Heart right ventricle (tissue), 16 donors: ENCODE measurements around the gene MGAT5. TPM values are rescaled to one million over a fixed set of nuclear protein-coding genes. Genes with fewer than 3 reads are reported as not detected.

ENCODE experiments used
- ATAC-seq, 8 donors: fragments of 200-7000 bp; cut with Tn5 transposase; one replicate each; pipeline ENCODE4 v1.9.1; 2020; ENCODE audit warnings: mild to moderate bottlenecking in 8 of 8, moderate library complexity in 8 of 8, moderate number of reproducible peaks in 1 of 8
- DNase-seq, 2 donors: peaks; one replicate each; pipeline ENCODE4 v3.0.0-alpha.2; 2020
- H3K27ac ChIP-seq, 10 donors: fragments of 200-600 bp; sonication (generic) in 2 of 10; one replicate each; pipeline versions ENCODE4 v1.5.0 to v1.8.0; 2020 to 2022; ENCODE audit warnings: mild to moderate bottlenecking in 3 of 10
- H3K27me3 ChIP-seq, 7 donors: fragments of 200-600 bp; one replicate each; pipeline ENCODE4 v1.8.0; 2021 to 2022; ENCODE audit warnings: mild to moderate bottlenecking in 2 of 7
- H3K36me3 ChIP-seq, 9 donors: fragments of 200-600 bp; sonication (generic) in 1 of 9; one replicate each; pipeline versions ENCODE4 v1.5.0 to v1.8.0; 2020 to 2022; ENCODE audit warnings: mild to moderate bottlenecking in 2 of 9
- H3K4me1 ChIP-seq, 9 donors: fragments of 200-600 bp; sonication (generic) in 1 of 9; one replicate each; pipeline versions ENCODE4 v1.5.0 to v1.8.0; 2020 to 2022; ENCODE audit warnings: mild to moderate bottlenecking in 4 of 9
- H3K4me3 ChIP-seq, 10 donors: fragments of 200-600 bp; sonication (generic) in 2 of 10; one replicate each; pipeline versions ENCODE4 v1.5.0 to v1.8.0; 2020 to 2022; ENCODE audit warnings: mild to moderate bottlenecking in 7 of 10, moderate library complexity in 2 of 10
- H3K9me3 ChIP-seq, 11 donors: fragments of 200-600 bp in 10 of 11; sonication (generic) in 2 of 11; one replicate each; pipeline versions ENCODE4 v1.5.0 to v1.8.0; 2013 to 2022; ENCODE audit warnings: mild to moderate bottlenecking in 2 of 11, control low read depth in 1 of 11, moderate library complexity in 1 of 11
- WGBS, 2 donors: extraction: QIAGEN DNeasy Blood & Tissue Kit; methylation state at CpG; one replicate each; pipeline ENCODE4 v1.1.7; 2013; ENCODE audit warnings: inconsistent platforms in 1 of 2; 5-methylcytosine and 5-hydroxymethylcytosine counted together
- intact Hi-C, 10 donors: fragments of 100-400 bp; cut with DNase I; formaldehyde crosslinking; loops; one replicate each; pipeline versions ENCODE4 v1.11.1 to v1.14.2; 2022
- polyA plus RNA-seq, 2 donors: library from polyadenylated mRNA; stranded (reverse); fragments of 200-250 nt; gene quantifications; one replicate each; pipeline ENCODE4 v1.2.3, GENCODE V29; 2013
- total RNA-seq, 10 donors: library from RNA; stranded (reverse); fragmentation: NEBNext Ultra II Directional in 3 of 10; extraction: Animal tissue kit (Norgen Biotek cat#: 25700) in 3 of 10; gene quantifications; one replicate each; pipeline versions ENCODE4 v1.2.1 to v1.2.4, GENCODE V29; 2021 to 2023
- TF ChIP-seq, protein P1 (sequence below), 9 donors: fragments of 200-600 bp; sonication (generic) in 2 of 9; IDR thresholded peaks; one replicate each; pipeline versions ENCODE4 v1.5.0 to v1.8.0; 2021 to 2022; ENCODE audit warnings: antibody characterized with exemption in 9 of 9, mild to moderate bottlenecking in 5 of 9, moderate library complexity in 1 of 9
- donor health status: Arrhythmogenic right ventricular cardiomyopathy.
- donor health status: ischemic (EF 13 %, LVEDD 7.1; RV severe dilation, severe dysfunction).
- donor health status: healthy with polysubstance abuse.
- donor health status: DM: no; HTN: yes; CAD: no.
- donor health status: DM: no; HTN: no; CAD: no.
- donor health status: ischemic (EF 25% LVEDD 6.9; RV normal size, moderate dysfunction).
- donor health status: ischemic (EF 25% LVEDD 5.7; RV mildly dilated, moderate dysfunction).
- donor health status: healthy.
- donor health status: DM: yes; HTN: yes; CAD: no.
- donor health status: Ischemic cardiomyopathy.
- donor health status: ischemic (EF 35%, LVEDD 5.7; RV mildly dilated, moderate dysfunction).
- donor health status: nonischemic (EF 11% LVEDD 7.7; RV severe dilation, severe dysfunction).
- donor health status: DM: yes; HTN: yes; CAD: no.
- donor health status: PGD.
- donor health status: ischemic (EF 29% LVEDD 5.4; RV normal size, mild dysfunction).
- donor health status: nonischemic (EF 23%, LVEDD 6.1; RV moderate dilation, normal function).

MGAT5 gene
- total and polyA plus RNA-seq, 12 donors = 6.4 to 111 (median 92.2) TPM

DNA sequence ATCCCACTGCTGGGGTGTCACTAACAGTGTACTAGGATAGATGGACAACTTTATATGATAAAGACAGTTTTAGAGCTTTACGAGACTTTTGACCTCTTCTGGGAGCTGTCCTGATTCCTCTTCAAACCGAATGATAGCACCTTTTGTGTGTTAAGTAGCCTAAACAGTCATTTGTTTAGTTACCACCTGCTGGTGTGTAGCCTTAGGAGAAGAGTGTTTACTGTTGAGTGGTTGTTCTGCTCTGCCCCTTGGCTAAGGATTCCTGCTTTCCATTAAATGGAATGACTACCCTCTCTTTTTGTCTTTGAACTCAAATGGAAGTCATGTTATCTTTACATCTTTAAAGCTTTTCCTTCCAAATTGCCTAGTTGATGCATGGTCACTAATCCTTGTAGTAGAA lies 28.0 kb upstream of the MGAT5 start:
- ATAC-seq = no peak
- peaks cover 0 to 54% (median 35%) of the 10 kb centered on the region in 9 donors for H3K4me1 ChIP-seq
- H3K9me3 ChIP-seq = peaks cover 0 to 12% (median 4%) of the 10 kb centered on the region in 11 donors
- WGBS, 2 donors = 34 to 59% methylated on average over 2 of the region's 2 CpGs
- no peak overlapping the region for H3K27ac ChIP-seq
- no peaks in the 10 kb centered on the region for H3K27me3 ChIP-seq
- TF ChIP-seq, protein P1, sequence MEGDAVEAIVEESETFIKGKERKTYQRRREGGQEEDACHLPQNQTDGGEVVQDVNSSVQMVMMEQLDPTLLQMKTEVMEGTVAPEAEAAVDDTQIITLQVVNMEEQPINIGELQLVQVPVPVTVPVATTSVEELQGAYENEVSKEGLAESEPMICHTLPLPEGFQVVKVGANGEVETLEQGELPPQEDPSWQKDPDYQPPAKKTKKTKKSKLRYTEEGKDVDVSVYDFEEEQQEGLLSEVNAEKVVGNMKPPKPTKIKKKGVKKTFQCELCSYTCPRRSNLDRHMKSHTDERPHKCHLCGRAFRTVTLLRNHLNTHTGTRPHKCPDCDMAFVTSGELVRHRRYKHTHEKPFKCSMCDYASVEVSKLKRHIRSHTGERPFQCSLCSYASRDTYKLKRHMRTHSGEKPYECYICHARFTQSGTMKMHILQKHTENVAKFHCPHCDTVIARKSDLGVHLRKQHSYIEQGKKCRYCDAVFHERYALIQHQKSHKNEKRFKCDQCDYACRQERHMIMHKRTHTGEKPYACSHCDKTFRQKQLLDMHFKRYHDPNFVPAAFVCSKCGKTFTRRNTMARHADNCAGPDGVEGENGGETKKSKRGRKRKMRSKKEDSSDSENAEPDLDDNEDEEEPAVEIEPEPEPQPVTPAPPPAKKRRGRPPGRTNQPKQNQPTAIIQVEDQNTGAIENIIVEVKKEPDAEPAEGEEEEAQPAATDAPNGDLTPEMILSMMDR (IDR thresholded peaks at IDR 0.05) = no peak
- DNase-seq = no peak
- intact Hi-C loops = no loop called here
- no peak overlapping the region for H3K4me3 ChIP-seq
- no peaks in the 10 kb centered on the region for H3K36me3 ChIP-seq

DNA sequence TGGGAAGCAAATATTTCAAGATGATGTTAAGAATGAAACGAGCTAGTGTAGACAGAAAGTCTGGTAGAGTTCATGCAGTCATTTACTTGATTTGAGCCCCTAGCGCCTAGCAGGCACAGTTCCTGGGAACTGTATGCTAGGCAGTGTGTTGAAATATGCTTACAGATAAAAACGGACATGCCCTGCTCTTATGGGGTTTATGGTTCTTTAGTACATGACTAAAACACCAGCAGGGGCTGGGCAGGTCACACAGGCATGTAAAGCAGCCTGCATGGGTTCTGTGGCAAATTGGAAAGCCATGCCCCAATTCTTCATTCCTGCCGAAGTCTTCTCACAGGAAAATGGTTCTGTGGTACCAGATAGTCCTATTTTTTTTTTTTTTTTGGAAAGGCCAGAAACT lies 27.3 kb upstream of the MGAT5 start:
- Histone ChIP-seq H3K36me3 (no peaks in the 10 kb centered on the region), H3K4me1 (peaks cover 0 to 54% (median 33%) of the 10 kb centered on the region in 9 donors), H3K27me3 (no peaks in the 10 kb centered on the region), H3K4me3 (no peak overlapping the region), H3K27ac (no peak overlapping the region), H3K9me3 (peaks cover 0 to 12% (median 4%) of the 10 kb centered on the region in 11 donors)
- peak in 2 of 8 donors; percentile 42 to 43 for ATAC-seq
- intact Hi-C loops = no loop called here
- 49 to 61% methylated on average over 4 of the region's 4 CpGs for WGBS, 2 donors
- TF ChIP-seq, protein P1 (IDR thresholded peaks at IDR 0.05) = no peak
- no peak for DNase-seq

DNA sequence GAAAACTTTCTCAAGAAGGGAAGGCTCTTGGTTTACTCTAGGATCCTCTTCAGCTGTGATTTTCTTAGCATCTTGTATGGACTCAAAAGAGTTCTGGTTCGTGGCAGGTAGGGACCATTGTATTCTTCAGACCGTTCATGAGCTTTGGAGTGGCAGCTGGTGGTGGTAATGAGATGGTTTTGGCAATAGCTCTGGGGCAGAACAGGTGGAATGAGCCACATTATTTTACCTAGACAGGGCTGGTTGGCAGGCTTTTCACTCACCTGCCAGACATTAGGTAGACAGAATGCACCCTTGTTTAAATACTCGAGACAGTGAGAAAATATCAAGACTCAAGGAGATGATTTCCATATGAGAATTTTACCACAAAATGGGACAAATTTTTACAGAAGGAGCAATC lies 26.2 kb upstream of the MGAT5 start:
- DNase-seq (no peak), ATAC-seq (no peak)
- H3K27ac ChIP-seq = no peak overlapping the region
- intact Hi-C loops = no loop called here
- peaks cover 0 to 56% (median 26%) of the 10 kb centered on the region in 9 donors for H3K4me1 ChIP-seq
- H3K27me3 ChIP-seq = no peaks in the 10 kb centered on the region
- no peak overlapping the region for H3K4me3 ChIP-seq
- TF ChIP-seq, protein P1 (IDR thresholded peaks at IDR 0.05) = no peak
- H3K36me3 ChIP-seq = no peaks in the 10 kb centered on the region
- peaks cover 0 to 12% (median 4%) of the 10 kb centered on the region in 11 donors for H3K9me3 ChIP-seq
- WGBS, 2 donors = 93 to 98% methylated on average over 3 of the region's 3 CpGs

DNA sequence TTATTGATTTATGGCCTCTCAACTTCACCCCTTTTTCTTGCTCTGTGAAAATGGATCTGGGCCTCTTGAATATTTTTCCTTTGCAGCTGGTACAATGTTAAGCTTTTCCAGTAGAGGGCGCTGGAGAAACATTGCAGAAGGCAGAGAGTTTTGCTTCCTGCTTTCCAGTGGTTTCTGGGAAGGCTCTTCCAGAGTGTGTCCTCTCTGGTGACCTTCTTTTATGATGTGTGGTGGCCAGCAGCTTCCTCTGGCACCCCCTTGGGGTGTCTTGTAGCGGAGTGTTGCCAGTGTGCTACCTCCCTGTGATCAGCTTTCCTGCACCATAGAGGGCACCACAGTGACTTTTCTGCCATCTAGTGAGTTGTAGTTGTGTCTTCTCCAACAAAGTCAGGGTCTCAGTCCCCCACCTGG lies 25.4 kb upstream of the MGAT5 start:
- TF ChIP-seq, protein P1 (IDR thresholded peaks at IDR 0.05) = peak in 8 of 9 donors; percentile 12 to 58 (median 29)
- no peaks in the 10 kb centered on the region for H3K36me3 ChIP-seq
- intact Hi-C loops = no loop called here
- H3K4me3 ChIP-seq = no peak overlapping the region
- peaks cover 0 to 59% (median 32%) of the 10 kb centered on the region in 9 donors for H3K4me1 ChIP-seq
- WGBS, 2 donors = 69 to 70% methylated on average over 2 of the region's 2 CpGs
- DNase-seq (no peak), ATAC-seq (peak in 5 of 8 donors; percentile 33 to 72 (median 41))
- no peaks in the 10 kb centered on the region for H3K27me3 ChIP-seq
- H3K9me3 ChIP-seq = peaks cover 0 to 12% (median 4%) of the 10 kb centered on the region in 11 donors
- H3K27ac ChIP-seq = no peak overlapping the region
